RWPE2 (cell line): ENCODE data around the gene ADGRL2.

Experiments used
- ATAC-seq: fragments of 200-7000 bp; cut with Tn5 transposase; 3 replicates; pipeline ENCODE4 v1.9.1; 2021; ENCODE audit warnings: low read depth
- DNase-seq: peaks from one replicate; pipeline ENCODE4 v3.0.0-alpha.2; 2020; ENCODE audit warnings: low spot score
- H3K27ac ChIP-seq: fragments of 450-650 bp; 2 replicates; pipeline ENCODE4 v1.5.1; 2017; ENCODE audit warnings: mild to moderate bottlenecking; ENCODE audit not compliant: poor library complexity, severe bottlenecking
- H3K27me3 ChIP-seq: fragments of 250-450 bp; sonication (Bioruptor Pico); 2 replicates; pipeline ENCODE4 v1.5.1; 2021; ENCODE audit warnings: mild to moderate bottlenecking, moderate library complexity; ENCODE audit not compliant: insufficient read depth, poor library complexity, severe bottlenecking
- H3K36me3 ChIP-seq: fragments of 250-450 bp; sonication (Bioruptor Pico); 2 replicates; pipeline ENCODE4 v1.5.1; 2020; ENCODE audit warnings: low read depth, mild to moderate bottlenecking, moderate library complexity
- H3K4me1 ChIP-seq: fragments of 250-450 bp; sonication (Bioruptor Pico); 2 replicates; pipeline ENCODE4 v1.5.1; 2021; ENCODE audit warnings: mild to moderate bottlenecking, moderate library complexity; ENCODE audit not compliant: insufficient read depth, poor library complexity, severe bottlenecking
- H3K4me3 ChIP-seq: fragments of 250-450 bp; sonication (Bioruptor Pico); 2 replicates; pipeline ENCODE4 v1.5.1; 2021; ENCODE audit warnings: mild to moderate bottlenecking, moderate library complexity; ENCODE audit not compliant: severe bottlenecking
- H3K9me3 ChIP-seq: fragments of 250-450 bp; sonication (Bioruptor Pico); 2 replicates; pipeline ENCODE4 v1.5.1; 2021; ENCODE audit warnings: mild to moderate bottlenecking, moderate library complexity; ENCODE audit not compliant: severe bottlenecking
- CTCF ChIP-seq: fragments of 450-650 bp; IDR thresholded peaks from one replicate; pipeline ENCODE4 v1.5.1; 2017; ENCODE audit warnings: mild to moderate bottlenecking, moderate library complexity; ENCODE audit not compliant: poor library complexity, severe bottlenecking

Gene ADGRL2

GRCh38 chr1:81899214-81899821 lies 98.6 kb downstream of the ADGRL2 start:
- no peak for TF ChIP-seq CTCF
- ATAC-seq (no peak), DNase-seq (no peak)
- Histone ChIP-seq H3K9me3 (no peaks in the 10 kb centered on the region), H3K27me3 (no peaks in the 10 kb centered on the region), H3K36me3 (no peaks in the 10 kb centered on the region), H3K27ac (no peak overlapping the region), H3K4me1 (no peaks in the 10 kb centered on the region), H3K4me3 (no peak overlapping the region)

GRCh38 chr1:81907575-81907974 lies 106.8 kb downstream of the ADGRL2 start:
- Histone ChIP-seq H3K27ac (no peak overlapping the region), H3K27me3 (no peaks in the 10 kb centered on the region), H3K36me3 (no peaks in the 10 kb centered on the region), H3K9me3 (no peaks in the 10 kb centered on the region), H3K4me3 (no peak overlapping the region), H3K4me1 (peaks cover 6% of the 10 kb centered on the region)
- DNase-seq (no peak), ATAC-seq (no peak)
- TF ChIP-seq CTCF, result no peak

DNA sequence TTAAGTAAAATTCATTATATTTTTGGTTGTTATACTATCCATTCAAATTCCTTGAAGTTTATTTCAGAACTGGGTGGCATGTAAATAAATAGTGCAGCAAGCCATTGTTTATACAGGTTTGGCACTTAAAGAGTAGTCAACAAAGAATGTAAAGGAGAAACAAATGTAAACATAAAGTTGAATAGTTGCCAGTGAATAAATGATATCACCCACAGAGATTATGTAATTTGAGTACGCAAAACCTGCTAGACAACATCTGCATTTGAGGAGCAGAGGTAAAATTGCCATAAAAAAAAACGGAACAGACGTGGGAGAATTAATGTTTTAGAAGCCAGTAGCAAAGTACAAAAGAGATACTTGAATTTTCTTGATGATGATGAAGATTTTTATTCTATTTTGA lies 111.6 kb downstream of the ADGRL2 start:
- DNase-seq, result no peak
- H3K27ac ChIP-seq, result no peak overlapping the region
- H3K4me1 ChIP-seq, result peaks cover 6% of the 10 kb centered on the region
- no peak overlapping the region for H3K4me3 ChIP-seq
- H3K36me3 ChIP-seq, result no peaks in the 10 kb centered on the region
- TF ChIP-seq CTCF, result no peak
- no peaks in the 10 kb centered on the region for H3K27me3 ChIP-seq
- ATAC-seq, result no peak
- H3K9me3 ChIP-seq, result no peaks in the 10 kb centered on the region

DNA sequence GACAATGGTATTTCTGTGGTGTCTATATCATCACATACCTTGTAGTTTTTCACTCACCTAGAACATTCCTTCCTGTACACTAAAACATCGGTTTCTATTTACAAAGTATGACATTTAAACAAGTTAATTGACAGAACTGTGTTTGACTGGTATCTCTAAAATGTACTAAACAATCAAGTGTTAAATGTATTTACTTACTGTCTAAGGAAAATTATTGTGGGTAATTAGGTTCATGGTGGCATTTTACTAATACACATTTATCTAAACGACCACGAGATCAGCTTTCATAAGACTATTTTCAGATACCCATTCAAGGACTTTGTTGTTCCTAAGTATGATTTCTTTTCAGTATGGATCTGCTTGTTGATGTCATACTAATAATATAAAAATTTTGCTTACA lies 115.2 kb downstream of the ADGRL2 start:
- Histone ChIP-seq H3K27me3 (no peaks in the 10 kb centered on the region), H3K4me3 (no peak overlapping the region), H3K36me3 (no peaks in the 10 kb centered on the region), H3K4me1 (peaks cover 6% of the 10 kb centered on the region), H3K9me3 (no peaks in the 10 kb centered on the region), H3K27ac (no peak overlapping the region)
- no peak for TF ChIP-seq CTCF
- DNase-seq, result no peak
- ATAC-seq, result no peak

DNA sequence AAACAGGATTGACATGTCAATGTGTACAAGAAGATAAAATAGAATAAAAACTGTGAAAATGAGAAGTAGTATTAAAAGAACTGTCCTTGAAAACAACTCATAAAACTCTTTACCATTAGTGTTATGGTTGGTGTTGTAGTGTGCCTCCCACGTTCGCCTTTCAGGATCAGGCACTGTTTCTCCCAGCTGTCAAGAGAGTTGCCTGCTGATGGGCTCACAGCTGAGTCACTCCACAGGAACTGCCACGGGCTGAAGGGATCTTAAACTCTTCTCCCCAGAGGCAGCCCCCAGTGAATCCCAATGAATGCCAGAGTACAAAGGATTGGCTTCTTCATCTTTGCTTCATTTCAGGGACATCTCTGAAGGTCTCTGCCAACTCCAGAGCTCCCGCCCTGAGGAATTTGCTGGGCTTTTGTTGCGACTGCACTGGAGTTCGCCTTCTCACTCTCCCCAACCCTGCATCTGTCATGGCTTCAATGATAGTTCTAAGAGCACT lies 119.6 kb downstream of the ADGRL2 start:
- no peak for DNase-seq
- Histone ChIP-seq H3K27me3 (no peaks in the 10 kb centered on the region), H3K4me1 (no peaks in the 10 kb centered on the region), H3K4me3 (no peak overlapping the region), H3K27ac (no peak overlapping the region), H3K36me3 (no peaks in the 10 kb centered on the region), H3K9me3 (no peaks in the 10 kb centered on the region)
- TF ChIP-seq CTCF, result no peak
- ATAC-seq, result no peak
